IMR-90 (cell line): ENCODE results near the gene ATP5MK. TPM values are rescaled to one million over a fixed set of nuclear protein-coding genes. Genes with fewer than 3 reads are reported as not detected.

Source experiments
- ATAC-seq: fragments of 200-7000 bp; cut with Tn5 transposase; 2 replicates; pipeline ENCODE4 v1.9.1; 2020; ENCODE audit warnings: low read depth, mild to moderate bottlenecking, moderate library complexity
- BruUV-seq: library from RNA; stranded (reverse); fragments of 400-500 nt; replicated peaks from 2 replicates; lab custom pipeline; 2021; lab: Mats Ljungman, UMichigan
- CTCF ChIA-PET: fragments of 300-600 bp; formaldehyde crosslinking; extraction: SDS; loops from one replicate; lab custom pipeline; 2021; ENCODE audit warnings: antibody characterized with exemption; lab: Yijun Ruan, JAX
- POLR2A ChIA-PET: fragments of 300-600 bp; sonication (Branson Sonifier 250); formaldehyde crosslinking; loops from one replicate; lab custom pipeline; 2022; ENCODE audit warnings: antibody characterized with exemption; ENCODE audit not compliant: unreplicated experiment; lab: Charles Lee
- DNase-seq: peaks from one replicate; pipeline ENCODE4 v3.0.0; 2013
- H2AFZ ChIP-seq: replicated peaks from 2 replicates; pipeline ENCODE3; 2013; ENCODE audit warnings: low read length, mild to moderate bottlenecking; ENCODE audit not compliant: poor library complexity
- H2AK5ac ChIP-seq: 2 replicates; pipeline ENCODE4 v1.6.1; 2013; ENCODE audit warnings: low read depth, low read length, inconsistent platforms
- H2AK9ac ChIP-seq: replicated peaks from 2 replicates; pipeline ENCODE3; 2013; ENCODE audit warnings: mild to moderate bottlenecking, low read depth, low read length, moderate library complexity; ENCODE audit not compliant: poor library complexity
- H2BK120ac ChIP-seq: 2 replicates; pipeline ENCODE4 v1.6.1; 2013; ENCODE audit warnings: low read depth, low read length, inconsistent platforms
- H2BK15ac ChIP-seq: 3 replicates; pipeline ENCODE4 v1.6.1; 2013; ENCODE audit warnings: low read depth, low read length, inconsistent platforms
- H2BK20ac ChIP-seq: 2 replicates; pipeline ENCODE4 v1.6.1; 2013; ENCODE audit warnings: low read depth, mild to moderate bottlenecking, inconsistent platforms, low read length, moderate library complexity
- H2BK5ac ChIP-seq: 2 replicates; pipeline ENCODE4 v1.6.1; 2013; ENCODE audit warnings: mild to moderate bottlenecking, low read depth, low read length, inconsistent platforms; ENCODE audit not compliant: poor library complexity, severe bottlenecking
- H3K14ac ChIP-seq: replicated peaks from 2 replicates; pipeline ENCODE4 v1.6.1; 2013; ENCODE audit warnings: low read depth, low read length, inconsistent platforms
- H3K18ac ChIP-seq: 2 replicates; pipeline ENCODE4 v1.6.1; 2013; ENCODE audit warnings: low read depth, low read length, control low read depth
- H3K23ac ChIP-seq: 2 replicates; pipeline ENCODE4 v1.6.1; 2013; ENCODE audit warnings: low read depth, low read length, inconsistent platforms
- H3K27ac ChIP-seq: 2 replicates; pipeline ENCODE4 v1.5.1; 2013; ENCODE audit warnings: mild to moderate bottlenecking, control low read depth, low read length; ENCODE audit not compliant: insufficient read depth
- H3K27me3 ChIP-seq: 2 replicates; pipeline ENCODE4 v1.6.1; 2013; ENCODE audit warnings: low read length; ENCODE audit not compliant: control insufficient read depth, insufficient read depth
- H3K36me3 ChIP-seq: 2 replicates; pipeline ENCODE4 v1.6.1; 2013; ENCODE audit warnings: low read length, mixed read lengths; ENCODE audit not compliant: control insufficient read depth, insufficient read depth
- H3K4ac ChIP-seq: 2 replicates; pipeline ENCODE4 v1.6.1; 2013; ENCODE audit warnings: low read depth, low read length, inconsistent platforms
- H3K4me1 ChIP-seq: 2 replicates; pipeline ENCODE4 v1.6.1; 2013; ENCODE audit warnings: low read length, mixed read lengths; ENCODE audit not compliant: control insufficient read depth, insufficient read depth
- H3K4me2 ChIP-seq: 2 replicates; pipeline ENCODE4 v1.6.1; 2013; ENCODE audit warnings: low read depth, mild to moderate bottlenecking, control low read depth, low read length, moderate library complexity
- H3K4me3 ChIP-seq: 2 replicates; pipeline ENCODE4 v1.5.1; 2013; ENCODE audit warnings: low read depth, mild to moderate bottlenecking, control low read depth, low read length, moderate library complexity; ENCODE audit not compliant: insufficient read depth
- H3K56ac ChIP-seq: 2 replicates; pipeline ENCODE4 v1.6.1; 2013; ENCODE audit warnings: low read length, inconsistent platforms; ENCODE audit not compliant: insufficient read depth; ENCODE audit errors: extremely low read depth
- H3K79me1 ChIP-seq, 2 experiments: 2 replicates each; pipeline ENCODE4 v1.6.1; 2013; ENCODE audit warnings: low read length in 2 of 2, inconsistent platforms in 1 of 2, low read depth in 1 of 2
- H3K9ac ChIP-seq: 2 replicates; pipeline ENCODE4 v1.6.1; 2013; ENCODE audit warnings: low read depth, low read length, control low read depth
- H3K9me1 ChIP-seq: 2 replicates; pipeline ENCODE4 v1.6.1; 2013; ENCODE audit warnings: low read length, inconsistent platforms; ENCODE audit not compliant: insufficient read depth
- H3K9me3 ChIP-seq: 2 replicates; pipeline ENCODE4 v1.6.1; 2013; ENCODE audit warnings: low read length; ENCODE audit not compliant: control insufficient read depth, insufficient read depth
- H4K20me1 ChIP-seq: 2 replicates; pipeline ENCODE4 v1.6.1; 2013; ENCODE audit warnings: low read length, inconsistent platforms; ENCODE audit not compliant: insufficient read depth
- H4K5ac ChIP-seq: 2 replicates; pipeline ENCODE4 v1.6.1; 2013; ENCODE audit warnings: mild to moderate bottlenecking, low read depth, low read length, control low read depth
- H4K8ac ChIP-seq, 2 experiments: 2 replicates each; pipeline ENCODE4 v1.6.1; 2013; ENCODE audit warnings: low read depth in 2 of 2, low read length in 2 of 2, control low read depth in 1 of 2, inconsistent platforms in 1 of 2
- H4K91ac ChIP-seq: 2 replicates; pipeline ENCODE4 v1.6.1; 2013; ENCODE audit warnings: low read depth, low read length, inconsistent platforms; ENCODE audit not compliant: insufficient read depth
- FOS ChIP-seq: fragments of 150-350 bp; IDR thresholded peaks from 2 replicates; pipeline ENCODE4 v1.6.1; 2016; ENCODE audit warnings: low read depth, low read length
- MAFK ChIP-seq: IDR thresholded peaks from 2 replicates; pipeline ENCODE4 v1.6.1; 2012; ENCODE audit warnings: low read depth, low read length, improper control_type of control experiment
- MXI1 ChIP-seq: IDR thresholded peaks from 2 replicates; pipeline ENCODE4 v1.6.1; 2012; ENCODE audit warnings: low read depth, mild to moderate bottlenecking, low read length, moderate library complexity, borderline replicate concordance
- NFE2L2 ChIP-seq: fragments of 150-350 bp; IDR thresholded peaks from 2 replicates; pipeline ENCODE4 v1.6.1; 2016; ENCODE audit warnings: low read depth, mild to moderate bottlenecking, low read length
- POLR2A ChIP-seq: IDR thresholded peaks from 2 replicates; pipeline ENCODE4 v1.6.1; 2012; ENCODE audit warnings: mild to moderate bottlenecking, low read depth, low read length
- WGBS, 2 experiments: methylation state at CpG; one replicate each; pipeline versions ENCODE4 v1.1.5 to v1.1.7; 2013; ENCODE audit warnings: missing lambda C conversion rate in 2 of 2; ENCODE audit not compliant: insufficient read length in 1 of 2; ENCODE audit errors: extremely low coverage in 2 of 2; 5-methylcytosine and 5-hydroxymethylcytosine counted together
- dilution Hi-C: fragments of 300-500 bp; cut with HindIII; formaldehyde crosslinking; loops from one replicate; pipeline ENCODE4 v1.14.3; 2018; ENCODE audit warnings: low sequenced_read_pairs; ENCODE audit not compliant: unreplicated experiment
- in situ Hi-C: fragments of 300-500 bp; cut with MboI; formaldehyde crosslinking; loops from 3 replicates; pipeline ENCODE4 v1.14.3; 2019; ENCODE audit warnings: low sequenced_read_pairs, inconsistent platforms, mixed read lengths
- intact Hi-C: fragments of 100-400 bp; cut with micrococcal nuclease; formaldehyde crosslinking; loops from 2 replicates; pipeline ENCODE4 v1.10.0; 2022
- polyA plus RNA-seq, 3 experiments: library from polyadenylated mRNA; depleted of rRNA; stranded (reverse); fragments of >200 nt; gene quantifications; 2 replicates each; pipeline ENCODE4 v1.2.3, GENCODE V29; 2012; ENCODE audit warnings: low replicate concordance in 1 of 3
- total RNA-seq: library from RNA; depleted of rRNA; stranded (reverse); fragments of >200 nt; gene quantifications from 2 replicates; pipeline ENCODE4 v1.2.3, GENCODE V29; 2012

Gene ATP5MK
- total and polyA plus RNA-seq, 2 of the 4 experiments (the other 2 are of a cell fraction), result 73.4 to 101 TPM

- Histone ChIP-seq H4K20me1 (peaks cover 5% of the 10 kb centered on the region; the same call in 1 of the 2 replicates), H3K9me1 (peaks cover 2% of the 10 kb centered on the region; the same call in 1 of the 2 replicates), H2AFZ (peak overlapping the region; percentile 93), H2BK15ac (no peak overlapping the region; the same call in 2 of the 3 replicates), H3K18ac (no peak overlapping the region), H3K4me3 (peak overlapping the region; percentile 95), H2AK9ac (peak overlapping the region; percentile 92), H3K9ac (peak overlapping the region; percentile 92), H3K14ac (peak overlapping the region; percentile 85), H3K79me1 (peaks cover 29 to 49% of the 10 kb centered on the region in 2 experiments), H3K36me3 (peaks cover 20% of the 10 kb centered on the region), H4K91ac (peak overlapping the region; percentile 47), H2BK20ac (no peak overlapping the region), H3K4ac (peak overlapping the region; percentile 85), H3K9me3 (no peaks in the 10 kb centered on the region), H2BK5ac (peak overlapping the region; percentile 49), H2BK120ac (no peak overlapping the region), H3K23ac (peak overlapping the region; percentile 94), H4K5ac (peak overlapping the region; percentile 84), H3K4me1 (peaks cover 8% of the 10 kb centered on the region), H2AK5ac (peak overlapping the region; percentile 83), H3K4me2 (peak overlapping the region; percentile 84), H3K27me3 (no peaks in the 10 kb centered on the region), H4K8ac (peak overlapping the region; percentile 49 to 95), H3K27ac (peak overlapping the region; percentile 82), H3K56ac (peak overlapping the region; percentile 37)
- TF ChIP-seq MAFK, result no peak
- TF ChIP-seq POLR2A, result no peak
- TF ChIP-seq FOS, result no peak
- TF ChIP-seq MXI1, result no peak
- TF ChIP-seq NFE2L2, result no peak
- TSS peak; percentile 80 for BruUV-seq
- CTCF ChIA-PET, result no interaction called here
- POLR2A ChIA-PET, result no interaction called here
- in situ Hi-C loops (no loop called here), intact Hi-C loops (loop anchor here (1.0 kb wide), 1 partner anchor 45 kb away; the partner anchor contains the start of gene PCGF6), dilution Hi-C loops (no loop called here)
- DNase-seq (no peak), ATAC-seq (peak; percentile 5; the same call in 1 of the 2 replicates)
- no CpG with 5 or more reads among the region's 8 CpGs for WGBS, 2 experiments
Measured at GRCh38 chr10:103396789-103397087, 463 bp upstream of the ATP5MK start.
